ENCODE measurements around the gene PARG. TPM values are rescaled to one million over a fixed set of nuclear protein-coding genes. Genes with fewer than 3 reads are reported as not detected.

PARG gene
- total RNA-seq, 1 experiment from 2014 or later: 42.4 TPM

- DNase-seq (ENCODE audit: low spot score): no peak
- Histone ChIP-seq H3K36me3 (ENCODE audit: insufficient read depth, low read length, poor library complexity, severe bottlenecking) (peaks cover 22% of the 10 kb centered on the region), H3K4me1 (ENCODE audit: insufficient read depth, low read length, poor library complexity, severe bottlenecking) (peaks cover 10% of the 10 kb centered on the region), H3K9me3 (ENCODE audit: low read depth, low read length, poor library complexity, severe bottlenecking) (no peaks in the 10 kb centered on the region), H3K27ac (ENCODE audit: low read depth, low read length, poor library complexity, severe bottlenecking) (no peak overlapping the region), H3K27me3 (replicated peaks; ENCODE audit: insufficient read depth, low read depth, low read length, poor library complexity) (no peaks in the 10 kb centered on the region), H3K4me3 (ENCODE audit: low read depth, low read length, poor library complexity, severe bottlenecking) (no peak overlapping the region)
- ChIA-PET POLR2A (ENCODE audit: low non-redundant PET) (no interaction called here), CTCF (no interaction called here)
- intact Hi-C loops (cut with micrococcal nuclease; ENCODE audit: unreplicated experiment): no loop called here
- no TSS peak for BruUV-seq (replicated peaks)
- TF ChIP-seq EZH2 (IDR thresholded peaks at IDR 0.05; ENCODE audit: borderline replicate concordance, low read depth, low read length, poor library complexity, severe bottlenecking): no peak
Observed at GRCh38 chr10:49841615-49842332, 100.1 kb downstream of the PARG start.

DNA sequence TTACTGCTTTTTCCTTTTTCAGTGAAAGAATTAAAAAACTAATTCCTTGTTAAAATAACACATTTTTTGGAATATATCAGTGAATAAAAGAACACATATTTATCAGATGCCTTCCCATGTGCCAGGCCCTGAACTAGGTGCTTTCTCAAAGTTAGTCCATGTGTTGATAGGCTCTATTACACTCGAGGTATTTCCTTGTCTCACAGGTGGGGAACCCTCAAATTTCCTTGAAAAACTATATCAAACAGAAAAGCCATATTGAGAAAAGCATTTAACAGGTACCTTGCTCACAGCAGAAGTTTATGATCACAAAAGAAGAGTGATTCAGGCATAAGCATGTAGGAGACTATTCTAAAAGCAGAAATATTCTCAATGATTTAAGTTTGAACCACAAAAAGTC lies 104.1 kb downstream of the PARG start:
- Histone ChIP-seq H3K4me3 (ENCODE audit: low read depth, low read length, poor library complexity, severe bottlenecking) (no peak overlapping the region), H3K36me3 (ENCODE audit: insufficient read depth, low read length, poor library complexity, severe bottlenecking) (peaks cover 15% of the 10 kb centered on the region), H3K9me3 (ENCODE audit: low read depth, low read length, poor library complexity, severe bottlenecking) (no peaks in the 10 kb centered on the region), H3K4me1 (ENCODE audit: insufficient read depth, low read length, poor library complexity, severe bottlenecking) (peaks cover 34% of the 10 kb centered on the region), H3K27ac (ENCODE audit: low read depth, low read length, poor library complexity, severe bottlenecking) (no peak overlapping the region), H3K27me3 (replicated peaks; ENCODE audit: insufficient read depth, low read depth, low read length, poor library complexity) (no peaks in the 10 kb centered on the region)
- no peak for DNase-seq (ENCODE audit: low spot score)
- TF ChIP-seq EZH2 (IDR thresholded peaks at IDR 0.05; ENCODE audit: borderline replicate concordance, low read depth, low read length, poor library complexity, severe bottlenecking) (no peak), CTCF (conservative IDR thresholded peaks at IDR 0.05; ENCODE audit: low read depth, low read length) (no peak)
- ChIA-PET POLR2A (ENCODE audit: low non-redundant PET) (no interaction called here), CTCF (no interaction called here)
- BruUV-seq (replicated peaks): no TSS peak
- intact Hi-C loops (cut with micrococcal nuclease; ENCODE audit: unreplicated experiment): no loop called here

DNA sequence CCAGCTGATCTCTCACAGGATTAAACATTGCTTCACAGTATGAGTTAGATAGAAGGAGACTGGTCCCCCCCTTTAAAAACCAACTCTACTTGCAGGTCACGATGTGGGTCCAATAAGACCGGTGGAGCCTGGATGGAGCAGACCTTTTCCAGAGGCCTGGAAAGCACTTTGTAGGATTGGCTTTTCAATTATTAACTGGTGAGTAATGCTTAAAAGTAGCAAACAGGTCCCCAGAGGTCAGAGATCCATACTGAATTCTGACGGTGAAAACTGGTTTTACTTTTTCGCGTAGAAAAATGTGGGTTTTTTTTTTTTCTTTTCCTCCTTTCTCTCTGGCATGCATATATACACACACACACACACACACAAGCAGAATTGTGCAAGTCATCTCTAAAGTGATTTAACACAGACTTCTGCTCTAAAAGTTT lies 104.8 kb downstream of the PARG start:
- H3K27ac ChIP-seq (ENCODE audit: low read depth, low read length, poor library complexity, severe bottlenecking): no peak overlapping the region
- peaks cover 15% of the 10 kb centered on the region for H3K36me3 ChIP-seq (ENCODE audit: insufficient read depth, low read length, poor library complexity, severe bottlenecking)
- intact Hi-C loops (cut with micrococcal nuclease; ENCODE audit: unreplicated experiment): no loop called here
- peak; percentile 35 for DNase-seq (ENCODE audit: low spot score)
- TF ChIP-seq CTCF (conservative IDR thresholded peaks at IDR 0.05; ENCODE audit: low read depth, low read length): no peak
- TF ChIP-seq EZH2 (IDR thresholded peaks at IDR 0.05; ENCODE audit: borderline replicate concordance, low read depth, low read length, poor library complexity, severe bottlenecking): no peak
- no peaks in the 10 kb centered on the region for H3K27me3 ChIP-seq (replicated peaks; ENCODE audit: insufficient read depth, low read depth, low read length, poor library complexity)
- peaks cover 40% of the 10 kb centered on the region for H3K4me1 ChIP-seq (ENCODE audit: insufficient read depth, low read length, poor library complexity, severe bottlenecking)
- no peaks in the 10 kb centered on the region for H3K9me3 ChIP-seq (ENCODE audit: low read depth, low read length, poor library complexity, severe bottlenecking)
- H3K4me3 ChIP-seq (ENCODE audit: low read depth, low read length, poor library complexity, severe bottlenecking): no peak overlapping the region
- POLR2A ChIA-PET (ENCODE audit: low non-redundant PET): no interaction called here
- CTCF ChIA-PET: no interaction called here
- BruUV-seq (replicated peaks): no TSS peak

- CTCF ChIA-PET: no interaction called here
- no peak overlapping the region for H3K4me3 ChIP-seq (ENCODE audit: low read depth, low read length, poor library complexity, severe bottlenecking)
- no peak for DNase-seq (ENCODE audit: low spot score)
- POLR2A ChIA-PET (ENCODE audit: low non-redundant PET): no interaction called here
- peaks cover 61% of the 10 kb centered on the region for H3K4me1 ChIP-seq (ENCODE audit: insufficient read depth, low read length, poor library complexity, severe bottlenecking)
- intact Hi-C loops (cut with micrococcal nuclease; ENCODE audit: unreplicated experiment): no loop called here
- no peaks in the 10 kb centered on the region for H3K27me3 ChIP-seq (replicated peaks; ENCODE audit: insufficient read depth, low read depth, low read length, poor library complexity)
- H3K36me3 ChIP-seq (ENCODE audit: insufficient read depth, low read length, poor library complexity, severe bottlenecking): peaks cover 11% of the 10 kb centered on the region
- no TSS peak for BruUV-seq (replicated peaks)
- H3K9me3 ChIP-seq (ENCODE audit: low read depth, low read length, poor library complexity, severe bottlenecking): no peaks in the 10 kb centered on the region
- no peak overlapping the region for H3K27ac ChIP-seq (ENCODE audit: low read depth, low read length, poor library complexity, severe bottlenecking)
- TF ChIP-seq EZH2 (IDR thresholded peaks at IDR 0.05; ENCODE audit: borderline replicate concordance, low read depth, low read length, poor library complexity, severe bottlenecking) (no peak), CTCF (conservative IDR thresholded peaks at IDR 0.05; ENCODE audit: low read depth, low read length) (no peak)
Observed at GRCh38 chr10:49834976-49835375, 106.9 kb downstream of the PARG start.

Measured in A673 (cell line).